HG03520 (cell line): ENCODE data around the gene SLC13A2.
"Not testable (repeated sequence)": the region's sequence is repeated elsewhere in the genome, so short reads cannot be mapped to it uniquely, and the experiment has no call there.

Experiments used
- ATAC-seq: cut with Tn5 transposase; IDR thresholded peaks from one replicate; pipeline ENCODE4 v1.9.1; 2021; ENCODE audit warnings: mild to moderate bottlenecking, moderate library complexity; ENCODE audit not compliant: unreplicated experiment

Gene SLC13A2

GRCh38 chr17:28473542-28473941 lies at the start of gene SLC13A2:
SLC13A2 (plus strand) TSS chr17:28473644; CDS start chr17:28473713, 69 bp downstream.
- no peak for ATAC-seq

GRCh38 chr17:28425206-28425605 lies 48.2 kb upstream of the SLC13A2 start:
- ATAC-seq = no peak

GRCh38 chr17:28426081-28426519 lies 47.3 kb upstream of the SLC13A2 start:
- no peak for ATAC-seq

GRCh38 chr17:28427371-28427770 lies 46.1 kb upstream of the SLC13A2 start:
- ATAC-seq = no peak

- ATAC-seq = not testable (repeated sequence)
Measured at GRCh38 chr17:28427982-28428381, 45.5 kb upstream of the SLC13A2 start.

- ATAC-seq = no peak
Measured at GRCh38 chr17:28433721-28434120, 39.7 kb upstream of the SLC13A2 start.

- not testable (repeated sequence) for ATAC-seq
Measured at GRCh38 chr17:28434326-28434725, 39.1 kb upstream of the SLC13A2 start.

GRCh38 chr17:28443901-28444638 lies 29.4 kb upstream of the SLC13A2 start:
- no peak for ATAC-seq

- no peak for ATAC-seq
Measured at GRCh38 chr17:28446716-28447395, 26.6 kb upstream of the SLC13A2 start.

- ATAC-seq = no peak
Measured at GRCh38 chr17:28447396-28447760, 26.1 kb upstream of the SLC13A2 start.

- ATAC-seq = no peak
Measured at GRCh38 chr17:28449859-28450258, 23.6 kb upstream of the SLC13A2 start.

GRCh38 chr17:28457890-28458289 lies 15.6 kb upstream of the SLC13A2 start:
- ATAC-seq = no peak

GRCh38 chr17:28458881-28459280 lies 14.6 kb upstream of the SLC13A2 start:
- not testable (repeated sequence) for ATAC-seq

- ATAC-seq = no peak
Measured at GRCh38 chr17:28460901-28461300, 12.5 kb upstream of the SLC13A2 start.

- no peak for ATAC-seq
Measured at GRCh38 chr17:28466001-28466400, 7.4 kb upstream of the SLC13A2 start.

- ATAC-seq = no peak
Measured at GRCh38 chr17:28466521-28467048, 6.9 kb upstream of the SLC13A2 start.

GRCh38 chr17:28467456-28468025 lies 5.9 kb upstream of the SLC13A2 start:
- ATAC-seq = no peak

- ATAC-seq = not testable (repeated sequence)
Measured at GRCh38 chr17:28468033-28468735, 5.3 kb upstream of the SLC13A2 start.

- ATAC-seq = no peak
Measured at GRCh38 chr17:28468781-28469180, 4.7 kb upstream of the SLC13A2 start.

GRCh38 chr17:28469376-28469775 lies 4.1 kb upstream of the SLC13A2 start:
- ATAC-seq = no peak

GRCh38 chr17:28470266-28470913 lies 3.1 kb upstream of the SLC13A2 start:
- ATAC-seq = no peak
